Activated CD8-positive, alpha-beta memory T cell treated with anti-CD3 and anti-CD28 coated beads for 36 hours (primary cell): ENCODE measurements around the gene TEX2. TPM values are rescaled to one million over a fixed set of nuclear protein-coding genes. Genes with fewer than 3 reads are reported as not detected.

Source experiments
- CTCF ChIA-PET: fragments of 350-600 bp; sonication (Branson Sonifier 250); formaldehyde crosslinking; loops from one replicate; lab custom pipeline; 2021; ENCODE audit warnings: antibody characterized with exemption; lab: Charles Lee
- POLR2A ChIA-PET: fragments of 350-600 bp; sonication (Branson Sonifier 250); formaldehyde crosslinking; loops from one replicate; lab custom pipeline; 2021; ENCODE audit warnings: antibody characterized with exemption; lab: Charles Lee
- total RNA-seq, 2 experiments: library from RNA; stranded (reverse); gene quantifications; one replicate each; pipeline ENCODE4 v1.2.3, GENCODE V29; 2021

TEX2 gene
- total RNA-seq, 2 experiments from 2014 or later, result 22.6 to 23.9 TPM

DNA sequence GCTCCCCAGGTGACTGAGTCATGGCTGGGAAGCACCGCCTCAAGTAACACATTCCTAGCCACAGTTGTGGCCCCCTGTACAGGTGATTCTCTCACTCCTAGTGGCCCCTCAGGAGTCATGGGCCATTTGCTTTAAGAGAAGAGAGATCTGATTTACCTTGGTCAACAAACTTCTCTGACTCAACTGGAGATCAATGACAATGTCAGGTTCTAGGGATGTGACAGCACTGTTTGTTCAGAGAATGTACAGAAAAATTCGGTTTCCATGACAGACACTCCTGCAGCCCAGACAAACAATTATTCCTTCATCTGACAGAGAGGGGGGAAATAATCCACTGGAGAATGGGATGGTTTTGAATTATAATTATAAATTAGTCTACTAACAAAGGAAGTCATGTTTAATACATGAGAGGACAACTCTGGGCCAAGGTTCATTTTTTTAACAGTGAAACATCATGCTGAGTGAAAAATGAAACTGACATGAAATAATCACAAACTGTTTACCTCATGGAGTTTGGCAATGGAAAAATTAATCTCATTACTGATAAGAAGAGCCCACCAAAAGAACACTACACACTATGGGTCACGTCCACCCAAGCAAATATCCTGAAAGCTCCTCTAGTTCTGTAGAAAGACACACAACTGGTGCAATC is 142.8 kb downstream of the TEX2 start:
- CTCF ChIA-PET, result interaction anchor here (1.4 to 1.7 kb wide), 3 partner anchors 9 to 95 kb away, joined by 3 to 10 read pairs (median 3); partner anchors contain the start of gene ERN1
- POLR2A ChIA-PET, result interaction anchor here (1.1 to 1.5 kb wide), 2 partner anchors 9 to 25 kb away, joined by 4 to 5 read pairs; no protein-coding TSS in a partner anchor

DNA sequence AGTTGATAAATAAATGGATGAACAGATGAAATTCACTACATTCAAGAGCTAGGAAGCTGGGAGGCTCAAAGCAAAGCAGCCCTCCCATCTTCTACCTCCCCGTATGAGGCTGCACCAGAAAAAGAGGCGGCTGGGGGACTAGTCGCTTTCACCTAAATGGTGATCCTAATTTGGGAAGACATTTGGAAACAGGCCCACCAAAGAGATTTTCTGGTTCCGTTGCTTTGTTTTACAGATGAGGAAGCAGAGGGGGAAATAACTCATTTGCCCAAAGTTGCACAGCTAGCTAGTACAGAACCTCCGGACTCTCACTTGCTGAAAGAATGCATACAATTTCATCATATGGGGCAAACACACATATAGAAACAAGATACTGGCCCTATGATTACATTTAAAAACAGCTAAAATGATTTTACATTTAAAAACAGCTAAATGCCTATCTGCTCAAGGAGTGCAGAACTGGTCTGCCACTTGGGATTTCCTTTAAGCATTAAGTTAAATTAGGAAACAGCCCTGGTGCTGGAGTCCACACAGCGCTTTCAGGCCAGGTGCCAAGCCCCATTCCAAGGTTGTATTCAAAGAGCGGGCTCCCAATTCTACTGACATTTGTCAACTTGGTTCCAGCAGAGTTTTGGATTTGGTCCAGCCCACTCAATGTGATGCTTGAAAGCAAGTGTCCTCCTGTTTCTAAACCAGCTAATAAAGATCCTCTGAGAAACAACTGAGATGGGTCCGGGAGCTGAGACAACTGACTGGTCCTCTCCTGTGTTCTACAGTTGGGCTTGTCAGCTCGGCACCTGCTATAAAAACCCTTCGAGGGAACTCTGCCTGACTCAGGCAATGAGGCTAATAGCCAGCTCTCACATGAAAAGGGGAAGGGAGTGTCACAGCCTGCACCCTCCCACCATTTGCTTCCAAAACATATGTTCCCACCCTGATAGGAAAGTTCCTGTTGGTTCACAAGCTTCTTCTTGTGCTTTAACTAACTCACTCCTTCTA is 144.8 kb downstream of the TEX2 start:
- CTCF ChIA-PET, result interaction anchor here (0.7 to 1.7 kb wide), 4 partner anchors 12 to 173 kb away, joined by 3 to 5 read pairs (median 4); no protein-coding TSS in a partner anchor
- POLR2A ChIA-PET, result interaction anchor here (1.6 kb wide), 1 partner anchor 12 kb away, joined by 6 read pairs; the partner anchor contains the start of gene ERN1

DNA sequence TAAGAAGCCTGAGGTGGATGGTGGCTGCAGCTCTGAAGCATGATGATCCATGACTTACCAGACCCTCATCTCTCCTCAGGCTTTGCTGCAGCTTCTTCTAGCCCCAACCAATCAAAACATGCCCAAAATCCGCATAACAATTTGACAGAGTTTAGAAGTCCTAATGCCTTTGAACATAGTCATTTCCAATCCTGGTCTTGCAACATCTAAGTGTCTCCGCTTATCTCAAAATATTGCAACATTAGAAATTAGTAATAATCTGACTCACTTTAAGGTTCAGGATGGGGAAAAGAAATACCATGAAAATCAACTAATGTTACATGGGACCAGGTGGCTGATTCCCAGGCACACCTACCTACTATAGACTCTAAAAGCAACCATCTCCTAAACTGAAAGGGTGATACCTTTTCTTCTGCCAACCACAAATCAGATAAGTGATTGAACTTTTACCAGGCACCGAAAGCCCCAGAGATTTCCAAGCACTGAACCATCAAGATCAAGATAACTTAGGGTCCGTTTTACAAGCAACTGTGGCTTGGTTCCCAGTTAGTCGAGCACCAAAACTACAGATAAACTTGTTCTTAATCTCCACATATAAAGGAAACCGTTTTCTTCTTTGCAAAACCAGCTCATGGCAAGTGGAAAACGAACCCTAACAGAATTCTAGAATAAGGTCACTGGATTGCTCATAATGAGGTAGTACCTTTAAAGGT is 147.1 kb downstream of the TEX2 start:
- POLR2A ChIA-PET, result no interaction called here
- CTCF ChIA-PET, result interaction anchor here (1.5 kb wide), 1 partner anchor 26 kb away, joined by 3 read pairs; no protein-coding TSS in a partner anchor

DNA sequence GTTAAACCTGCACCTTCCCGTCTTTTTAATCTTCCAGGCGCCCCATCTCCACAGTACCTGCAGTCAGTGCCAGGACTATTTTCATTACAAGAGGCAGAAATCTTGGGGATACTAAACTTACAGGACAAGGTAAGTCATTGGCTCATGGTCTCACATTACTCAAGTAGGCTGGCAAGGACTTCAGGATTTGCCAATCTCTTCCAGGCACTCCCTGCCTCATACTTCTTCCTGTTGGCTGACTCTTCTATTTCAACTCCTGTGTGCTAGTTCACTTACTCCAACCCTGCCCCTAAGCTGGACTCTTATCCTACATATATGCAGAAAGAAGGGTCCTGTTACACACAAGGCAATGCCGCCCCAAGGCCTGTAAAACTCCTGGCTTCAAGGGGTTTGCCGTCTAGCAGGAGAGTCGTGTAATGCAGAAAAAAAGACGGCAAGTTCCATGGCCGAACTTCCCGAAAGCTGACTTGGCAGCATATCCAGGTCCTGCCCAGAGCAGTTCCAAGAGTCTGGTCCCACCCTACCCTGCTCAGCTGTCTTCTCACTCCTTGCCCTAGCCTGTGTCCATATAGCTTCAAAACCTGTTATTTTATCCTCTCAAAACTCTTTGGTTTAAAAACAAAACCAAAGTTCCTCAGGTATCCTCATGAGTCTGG is 147.9 kb downstream of the TEX2 start:
- ChIA-PET POLR2A (no interaction called here), CTCF (interaction anchor here (1.0 to 2.1 kb wide), 3 partner anchors 25 to 90 kb away, joined by 3 to 7 read pairs (median 3); no protein-coding TSS in a partner anchor)

DNA sequence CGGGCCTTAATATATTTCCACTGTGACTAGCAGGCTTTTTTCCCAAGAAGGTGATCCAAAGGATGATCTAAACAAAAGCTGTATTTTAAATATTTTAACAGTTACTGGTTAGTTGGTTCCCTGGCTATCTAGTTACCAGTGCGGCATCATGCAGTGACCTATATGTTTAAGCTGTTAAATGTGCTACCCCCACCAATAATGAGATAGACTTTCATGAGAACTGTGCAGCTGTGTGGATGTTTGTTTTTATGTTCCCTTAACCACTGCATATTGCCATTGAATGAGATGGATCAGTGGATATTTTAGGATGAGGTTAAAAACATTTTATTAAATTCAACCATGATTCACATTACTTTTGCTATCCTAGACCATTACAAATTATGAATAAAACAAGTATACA is 150.1 kb downstream of the TEX2 start:
- POLR2A ChIA-PET, result no interaction called here
- CTCF ChIA-PET, result interaction anchor here (1.1 kb wide), 1 partner anchor 201 kb away, joined by 3 read pairs; the partner anchor contains the start of gene CSHL1

DNA sequence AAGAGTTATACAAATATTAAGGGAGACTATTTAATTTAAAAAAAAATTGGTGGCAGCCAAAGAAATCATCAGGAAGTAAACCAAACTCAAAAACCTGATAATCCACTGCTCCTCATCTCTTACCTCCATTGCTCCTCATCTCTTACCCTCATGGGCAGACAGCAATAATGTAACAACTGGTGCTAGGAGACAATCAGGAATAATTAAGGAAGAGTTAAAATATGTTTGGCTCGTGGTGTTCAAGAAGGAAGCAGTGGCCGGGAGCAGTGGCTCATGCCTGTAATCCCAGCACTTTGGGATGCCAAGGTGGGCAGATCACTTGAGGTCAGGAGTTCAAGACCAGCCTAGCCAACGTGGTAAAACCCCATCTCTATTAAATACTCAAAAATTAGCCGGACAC is 151.2 kb downstream of the TEX2 start:
- ChIA-PET CTCF (no interaction called here), POLR2A (no interaction called here)

DNA sequence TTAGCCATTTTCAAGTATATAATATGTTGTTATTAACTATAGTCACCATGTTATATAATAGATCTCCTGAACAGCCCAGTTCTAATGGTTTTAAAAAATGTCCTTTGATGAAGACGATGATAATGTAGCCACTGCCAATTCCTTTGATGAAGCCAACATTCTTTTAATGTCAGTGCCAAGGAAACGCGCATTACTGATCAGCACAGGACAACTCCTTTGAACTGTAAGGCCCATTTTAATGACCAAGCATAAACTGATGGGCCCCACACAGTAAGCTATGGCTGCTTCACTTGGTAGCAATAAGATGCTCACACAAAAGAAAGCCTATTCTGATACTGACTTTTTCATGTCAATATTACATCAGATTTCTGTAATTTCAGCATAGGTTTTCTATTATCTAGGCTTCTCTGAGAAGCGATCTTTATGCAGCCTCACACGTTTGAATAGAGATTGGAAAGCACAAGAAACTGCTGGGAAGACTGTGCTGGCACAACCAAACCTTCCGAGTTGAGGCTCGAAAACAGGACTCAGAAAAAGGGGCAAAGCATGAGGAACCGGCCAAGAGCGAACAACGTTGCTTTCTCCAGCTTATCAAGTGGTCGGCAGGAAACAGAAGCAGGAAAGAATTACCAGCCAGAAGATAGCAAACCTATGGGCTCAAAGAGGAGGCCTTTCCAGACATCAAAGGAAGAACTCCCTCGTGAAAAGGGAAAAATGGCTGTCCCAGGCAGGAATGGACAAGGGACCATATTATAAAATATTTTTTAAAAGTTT is 152.5 kb downstream of the TEX2 start:
- ChIA-PET POLR2A (no interaction called here), CTCF (no interaction called here)

DNA sequence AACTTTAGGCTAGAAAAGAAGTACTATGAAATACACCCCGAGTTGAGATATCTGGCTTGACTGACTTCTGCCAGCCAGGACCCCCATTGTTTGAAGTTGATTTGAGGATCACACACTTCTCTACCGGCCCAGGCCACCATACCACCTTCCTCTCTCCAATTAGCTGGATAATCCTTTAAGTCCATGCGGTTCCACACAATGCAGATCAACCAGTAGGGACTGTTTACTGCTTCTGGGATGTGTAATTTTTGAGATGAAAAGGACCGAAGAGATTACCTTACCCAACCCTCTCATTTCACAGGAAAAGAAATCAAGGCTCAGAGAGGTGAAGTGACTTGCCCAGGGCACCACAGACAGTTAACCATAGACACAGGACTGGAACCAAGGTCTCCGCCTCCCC is 153.7 kb downstream of the TEX2 start:
- ChIA-PET CTCF (interaction anchor here (1.1 kb wide), 1 partner anchor 24 kb away, joined by 3 read pairs; no protein-coding TSS in a partner anchor), POLR2A (no interaction called here)

DNA sequence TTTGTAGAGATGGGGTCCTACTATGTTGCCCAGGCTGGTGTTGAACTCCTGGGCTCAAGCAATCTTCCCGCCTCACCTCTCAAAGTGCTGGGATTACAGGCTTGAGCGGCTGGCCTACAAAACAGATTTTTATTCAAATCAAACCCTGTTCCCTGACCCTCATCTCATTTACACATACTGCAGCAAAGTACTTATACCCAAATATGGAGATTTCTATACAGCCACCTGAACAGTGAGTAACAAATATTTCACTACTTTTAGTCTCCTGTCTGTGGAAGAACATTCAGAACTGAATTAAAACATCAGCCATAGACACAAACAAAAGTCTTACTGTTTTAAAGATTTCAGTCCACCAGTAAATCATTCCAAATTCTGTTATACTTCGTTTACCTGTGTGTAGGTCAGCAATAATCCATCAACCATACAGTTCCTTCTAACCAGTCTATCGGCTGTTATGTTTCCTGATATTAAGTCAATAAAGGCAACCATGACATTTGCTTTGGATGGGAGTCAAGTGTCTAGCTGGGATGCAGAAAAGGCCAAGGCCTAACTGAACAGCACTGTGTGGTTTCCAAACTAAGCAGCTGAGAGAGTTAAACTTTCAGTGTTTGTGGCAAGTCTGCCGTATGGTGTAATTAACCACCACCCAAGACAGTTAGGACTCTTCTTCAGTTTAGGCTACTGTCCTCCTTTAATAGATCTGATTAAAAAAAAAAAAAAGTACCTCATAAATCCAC is 155.4 kb downstream of the TEX2 start:
- ChIA-PET CTCF (no interaction called here), POLR2A (no interaction called here)

DNA sequence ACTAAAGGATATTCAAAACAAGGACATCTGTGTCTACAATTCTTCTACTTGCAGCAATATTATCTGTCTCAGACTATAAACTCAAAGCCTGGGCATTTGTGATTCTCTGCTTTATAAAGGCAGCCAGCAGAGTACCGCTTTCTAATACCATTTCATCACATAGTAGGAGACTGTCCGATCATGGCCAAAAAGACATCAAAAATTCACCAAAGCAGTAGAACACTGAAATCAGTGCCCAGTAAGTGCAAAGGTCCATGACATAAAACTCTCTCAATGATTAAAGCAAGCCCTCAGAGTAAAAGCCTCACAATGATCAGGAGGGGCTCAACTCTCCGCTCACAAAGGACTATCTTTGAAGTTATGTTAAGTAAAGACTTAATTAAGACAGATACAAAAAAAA is 156.1 kb downstream of the TEX2 start:
- ChIA-PET CTCF (interaction anchor here (0.8 to 0.9 kb wide), 2 partner anchors 12 to 27 kb away, joined by 3 to 5 read pairs; no protein-coding TSS in a partner anchor), POLR2A (no interaction called here)

DNA sequence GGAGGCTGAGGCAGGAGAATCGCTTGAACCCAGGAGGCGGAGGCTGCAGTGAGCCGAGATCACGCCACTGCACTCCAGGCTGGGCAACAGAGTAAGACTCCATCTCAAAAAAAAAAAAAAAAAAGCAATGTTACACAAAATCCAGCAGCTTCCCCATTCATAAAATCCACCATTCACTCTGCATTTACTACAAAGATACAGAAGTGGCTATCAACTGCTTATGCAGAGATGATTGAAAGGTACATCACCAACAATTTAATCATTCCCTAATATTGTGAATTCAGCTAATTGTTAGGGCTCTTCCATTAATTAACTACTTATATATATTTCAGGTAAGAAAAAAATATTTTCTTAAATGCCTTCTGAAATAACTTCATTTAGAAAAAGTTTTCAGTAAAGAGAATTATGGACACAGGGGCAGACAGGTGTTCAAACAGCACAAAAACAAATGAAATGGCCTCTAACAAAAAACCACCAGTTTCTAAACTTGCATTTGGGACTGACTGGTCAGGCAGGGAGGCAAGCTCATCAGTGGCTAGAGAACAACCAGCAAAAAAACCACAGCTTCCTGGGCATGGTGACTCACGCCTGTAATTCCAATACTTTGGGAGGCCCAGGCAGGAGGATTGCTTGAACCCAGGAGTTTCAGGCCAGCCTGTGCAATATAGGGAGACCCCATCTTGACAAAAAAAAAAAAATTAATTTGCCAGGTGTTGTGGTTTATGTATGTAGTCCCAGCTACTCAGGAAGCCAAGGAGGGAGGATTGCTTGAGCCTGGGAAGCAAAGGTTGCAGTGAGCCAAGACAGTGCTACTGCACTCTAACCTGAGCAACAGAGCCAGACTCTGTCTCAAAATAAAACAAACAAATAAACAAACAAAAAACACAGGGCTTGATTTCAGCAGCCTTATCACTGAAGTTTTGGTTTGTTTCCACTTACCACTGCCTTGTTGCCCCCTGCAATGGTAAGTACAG is 159.4 kb downstream of the TEX2 start:
- ChIA-PET CTCF (interaction anchor here (0.6 to 0.9 kb wide), 3 partner anchors 75 to 331 kb away, joined by 3 to 4 read pairs (median 3); no protein-coding TSS in a partner anchor), POLR2A (interaction anchor here (0.7 kb wide), 1 partner anchor 254 kb away, joined by 3 read pairs; no protein-coding TSS in a partner anchor)

DNA sequence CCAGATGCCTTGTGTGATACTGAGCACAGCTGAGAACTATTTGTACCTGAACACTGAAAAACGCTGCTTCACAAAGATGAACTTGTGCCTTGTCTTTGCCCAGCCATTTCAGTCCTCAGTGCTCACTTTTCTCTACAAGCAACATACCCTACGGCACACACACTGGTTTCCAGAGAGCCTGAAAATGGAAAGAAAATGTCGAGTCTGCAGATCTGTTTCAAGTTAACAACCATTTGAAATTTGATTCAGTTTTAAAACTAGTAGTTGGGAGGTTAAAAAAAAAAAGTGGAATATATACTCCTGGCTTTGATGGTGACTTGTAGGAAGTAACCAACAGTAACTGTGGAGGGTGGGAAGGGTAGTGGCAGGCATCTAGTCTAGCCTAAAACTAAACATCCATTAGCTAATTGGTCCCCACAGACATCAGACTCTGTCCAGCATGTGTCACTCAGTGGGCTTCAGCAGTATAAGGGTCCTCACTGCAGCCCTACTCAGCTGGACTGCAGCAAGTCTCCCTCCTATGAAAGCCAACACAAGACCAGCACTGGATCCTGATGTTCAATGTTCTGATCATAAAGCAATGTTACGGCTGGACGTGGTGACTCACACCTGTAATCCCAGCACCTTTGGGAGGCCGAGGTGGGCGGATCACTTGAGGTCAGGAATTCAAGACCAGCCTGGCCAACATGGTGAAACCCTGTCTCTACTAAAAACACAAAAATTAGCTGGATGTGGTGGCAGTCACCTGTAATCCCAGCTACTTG is 160.3 kb downstream of the TEX2 start:
- POLR2A ChIA-PET, result no interaction called here
- CTCF ChIA-PET, result interaction anchor here (0.6 to 0.9 kb wide), 2 partner anchors 74 to 85 kb away, joined by 3 to 4 read pairs; no protein-coding TSS in a partner anchor

DNA sequence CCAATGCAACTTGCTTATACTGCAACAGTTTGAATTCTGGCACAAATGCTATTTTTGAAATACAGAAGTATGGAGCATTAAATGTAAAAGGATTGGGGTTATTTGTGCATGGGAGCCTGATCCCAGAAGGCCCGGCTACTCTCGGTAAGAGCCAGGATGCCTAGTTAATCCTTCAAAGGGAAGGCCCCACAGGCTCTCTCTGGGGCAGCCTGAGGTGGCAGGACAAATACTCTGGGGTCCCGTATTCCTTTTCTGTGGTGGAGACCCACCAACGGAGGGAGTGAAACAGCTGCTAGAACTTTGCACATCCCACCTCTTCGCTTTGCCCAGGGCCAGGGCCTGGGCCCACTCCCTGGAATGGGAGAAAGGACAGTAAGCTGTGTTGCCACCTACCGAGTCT is 163.5 kb downstream of the TEX2 start:
- POLR2A ChIA-PET, result no interaction called here
- CTCF ChIA-PET, result interaction anchor here (0.9 kb wide), 1 partner anchor 28 kb away, joined by 3 read pairs; no protein-coding TSS in a partner anchor
